Measurements from ENCODE around the gene SEPTIN3.
A peak's percentile ranks its signal among the peaks of the same experiment; 100 is the strongest.

SEPTIN3 gene, protein sequence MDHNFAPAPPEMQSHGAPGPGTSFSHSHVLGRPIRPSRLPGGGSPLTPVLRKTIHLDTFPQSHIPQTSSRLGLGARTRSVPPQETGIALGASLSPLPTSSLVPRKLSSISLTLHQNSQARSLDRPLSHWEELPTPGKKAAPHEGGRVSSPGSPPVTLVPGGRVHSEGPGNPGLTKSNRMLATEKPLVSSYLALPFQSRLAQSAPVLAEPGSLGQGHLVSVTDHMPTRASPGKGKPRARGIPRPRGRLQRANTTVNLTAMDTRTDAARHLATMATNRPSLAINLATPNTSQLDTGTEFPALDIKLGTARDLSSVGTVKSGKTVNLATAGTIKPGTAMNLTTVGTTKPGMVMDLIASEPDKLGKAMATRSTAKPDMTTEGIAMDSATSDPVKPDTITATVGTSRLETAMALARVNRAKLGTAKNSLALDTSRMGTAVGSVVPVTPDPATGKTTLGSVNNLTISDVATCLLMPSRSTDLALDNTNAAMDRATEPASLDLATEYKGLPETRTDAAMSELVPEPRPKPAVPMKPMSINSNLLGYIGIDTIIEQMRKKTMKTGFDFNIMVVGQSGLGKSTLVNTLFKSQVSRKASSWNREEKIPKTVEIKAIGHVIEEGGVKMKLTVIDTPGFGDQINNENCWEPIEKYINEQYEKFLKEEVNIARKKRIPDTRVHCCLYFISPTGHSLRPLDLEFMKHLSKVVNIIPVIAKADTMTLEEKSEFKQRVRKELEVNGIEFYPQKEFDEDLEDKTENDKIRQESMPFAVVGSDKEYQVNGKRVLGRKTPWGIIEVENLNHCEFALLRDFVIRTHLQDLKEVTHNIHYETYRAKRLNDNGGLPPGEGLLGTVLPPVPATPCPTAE

DNA sequence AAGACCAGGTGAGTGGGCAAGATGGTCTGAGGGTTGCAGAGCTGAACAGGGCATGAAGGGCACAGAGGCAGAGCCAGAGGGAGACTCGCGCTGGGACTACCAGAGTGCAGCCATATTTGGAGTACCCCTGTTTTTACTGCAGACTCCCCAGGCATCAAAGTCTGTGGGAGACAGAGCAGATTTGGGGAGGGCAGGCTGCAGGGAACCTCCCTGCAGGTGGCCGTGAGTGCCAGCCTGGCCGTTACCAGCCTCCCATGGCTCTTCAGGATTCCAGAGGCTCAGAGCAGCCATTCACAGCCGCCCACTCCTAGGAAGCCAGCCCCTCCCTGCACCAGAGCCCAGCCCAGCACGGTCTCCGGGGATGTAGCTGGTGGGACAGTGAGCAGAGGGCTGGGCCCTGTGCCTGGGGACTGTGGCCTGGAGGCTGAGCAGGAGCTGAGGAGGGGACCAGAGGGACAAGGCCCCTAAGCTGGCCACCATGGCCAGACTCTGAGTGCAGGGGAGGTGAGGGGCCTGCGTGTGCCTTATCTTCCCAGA lies at the start of gene SEPTIN3:
SEPTIN3 (plus strand) TSS at position 334 of the 537 bp plus-strand sequence. CDS start 2,050 bp downstream, outside the sequence.
- no peak within 1 kb of the TSS for H3K4me3 ChIP-seq (ENCODE audit: low read length)
- no peaks in the 10 kb centered on the region for H3K9me3 ChIP-seq (ENCODE audit: control insufficient read depth, insufficient read depth, low read length)
- no peak for DNase-seq (ENCODE audit: low read depth, low spot score)
- H3K27me3 ChIP-seq (ENCODE audit: control insufficient read depth, insufficient read depth, low read length) = no peaks in the 10 kb centered on the region
- no peaks in the 10 kb centered on the region for H3K36me3 ChIP-seq (ENCODE audit: control insufficient read depth, insufficient read depth, low read length)
- no CpG with 5 or more reads among the region's 8 CpGs for WGBS (ENCODE audit: insufficient coverage, insufficient read length)
- no peak within 1 kb of the TSS for H3K27ac ChIP-seq (ENCODE audit: low read length)
- H3K4me1 ChIP-seq (ENCODE audit: control insufficient read depth, insufficient read depth, low read length) = peaks cover 2% of the 10 kb centered on the region; the same call in 1 of the 2 replicates

DNA sequence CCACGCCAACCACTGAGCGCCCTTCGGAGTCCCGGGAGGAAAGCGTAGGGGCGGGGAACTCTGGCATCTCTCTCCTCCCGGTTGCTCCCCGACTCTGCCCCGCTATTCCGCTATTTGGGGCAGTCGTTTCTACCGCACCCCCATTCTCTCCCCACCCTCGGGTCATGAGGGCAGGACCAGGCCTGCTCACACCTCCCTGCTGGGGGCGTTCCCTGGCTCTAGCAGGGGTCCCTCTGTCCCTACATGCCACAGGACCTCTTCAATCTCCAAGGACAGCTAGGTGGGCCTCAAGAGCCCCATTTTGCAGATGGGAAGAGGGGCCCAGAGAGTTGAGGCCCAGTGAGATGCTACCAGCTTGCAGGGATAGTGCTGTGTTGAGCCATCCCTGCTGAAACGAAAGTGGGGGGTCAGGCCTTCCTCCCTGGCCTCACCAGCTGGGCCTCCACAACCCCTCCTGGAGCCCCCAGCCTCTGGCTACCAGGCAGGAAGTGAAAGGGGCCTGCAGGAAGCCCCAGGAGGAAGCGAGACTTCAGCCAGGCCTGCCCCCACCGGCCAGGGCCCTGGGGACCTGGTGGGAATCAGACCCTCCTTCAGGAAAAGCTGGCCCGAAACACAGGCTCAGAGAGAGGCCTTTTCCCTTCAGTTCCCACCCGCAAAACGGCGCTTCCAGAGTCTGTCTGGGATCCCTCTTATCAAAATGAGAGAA lies 48.8 kb upstream of the SEPTIN3 start:
- peak overlapping the region; percentile 26; the same call in 1 of the 2 replicates for H3K4me3 ChIP-seq (ENCODE audit: low read length)

DNA sequence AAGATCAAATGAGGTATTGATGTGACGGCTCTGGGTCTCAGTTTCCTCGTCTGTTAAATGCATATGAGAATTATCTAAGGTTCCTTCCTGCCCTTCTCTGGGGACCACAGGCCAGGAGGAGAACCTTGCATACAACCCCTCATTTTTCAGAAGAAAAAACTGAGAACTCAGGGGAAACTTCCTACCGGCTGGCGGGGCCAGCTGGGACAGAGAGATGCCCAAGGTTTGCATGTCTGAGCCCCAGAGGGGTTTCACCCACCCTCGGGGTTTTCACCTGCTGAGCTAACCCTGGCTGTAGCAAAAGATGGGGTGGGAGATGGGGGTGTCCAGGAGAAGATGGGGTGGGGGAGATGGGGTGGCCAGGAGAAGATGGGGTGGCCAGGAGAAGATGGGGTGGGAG lies 46.9 kb upstream of the SEPTIN3 start:
- H3K4me3 ChIP-seq (ENCODE audit: low read length) = no peak overlapping the region
- DNase-seq (ENCODE audit: low read depth, low spot score) = no peak
- H3K36me3 ChIP-seq (ENCODE audit: control insufficient read depth, insufficient read depth, low read length) = no peaks in the 10 kb centered on the region
- H3K4me1 ChIP-seq (ENCODE audit: control insufficient read depth, insufficient read depth, low read length) = peaks cover 8% of the 10 kb centered on the region; the same call in 1 of the 2 replicates
- peaks cover 19% of the 10 kb centered on the region for H3K27me3 ChIP-seq (ENCODE audit: control insufficient read depth, insufficient read depth, low read length)
- H3K27ac ChIP-seq (ENCODE audit: low read length) = no peak overlapping the region
- WGBS (ENCODE audit: insufficient coverage, insufficient read length) = no CpG with 5 or more reads among the region's 5 CpGs
- no peaks in the 10 kb centered on the region for H3K9me3 ChIP-seq (ENCODE audit: control insufficient read depth, insufficient read depth, low read length)

More for the DNA sequence above, 48.8 kb upstream of the SEPTIN3 start:
- no peaks in the 10 kb centered on the region for H3K36me3 ChIP-seq (ENCODE audit: control insufficient read depth, insufficient read depth, low read length)
- H3K9me3 ChIP-seq (ENCODE audit: control insufficient read depth, insufficient read depth, low read length) = no peaks in the 10 kb centered on the region
- WGBS (ENCODE audit: insufficient coverage, insufficient read length) = no CpG with 5 or more reads among the region's 21 CpGs
- no peak overlapping the region for H3K27ac ChIP-seq (ENCODE audit: low read length)
- DNase-seq (ENCODE audit: low read depth, low spot score) = no peak
- peaks cover 30% of the 10 kb centered on the region for H3K27me3 ChIP-seq (ENCODE audit: control insufficient read depth, insufficient read depth, low read length)
- peaks cover 3% of the 10 kb centered on the region; the same call in 1 of the 2 replicates for H3K4me1 ChIP-seq (ENCODE audit: control insufficient read depth, insufficient read depth, low read length)

DNA sequence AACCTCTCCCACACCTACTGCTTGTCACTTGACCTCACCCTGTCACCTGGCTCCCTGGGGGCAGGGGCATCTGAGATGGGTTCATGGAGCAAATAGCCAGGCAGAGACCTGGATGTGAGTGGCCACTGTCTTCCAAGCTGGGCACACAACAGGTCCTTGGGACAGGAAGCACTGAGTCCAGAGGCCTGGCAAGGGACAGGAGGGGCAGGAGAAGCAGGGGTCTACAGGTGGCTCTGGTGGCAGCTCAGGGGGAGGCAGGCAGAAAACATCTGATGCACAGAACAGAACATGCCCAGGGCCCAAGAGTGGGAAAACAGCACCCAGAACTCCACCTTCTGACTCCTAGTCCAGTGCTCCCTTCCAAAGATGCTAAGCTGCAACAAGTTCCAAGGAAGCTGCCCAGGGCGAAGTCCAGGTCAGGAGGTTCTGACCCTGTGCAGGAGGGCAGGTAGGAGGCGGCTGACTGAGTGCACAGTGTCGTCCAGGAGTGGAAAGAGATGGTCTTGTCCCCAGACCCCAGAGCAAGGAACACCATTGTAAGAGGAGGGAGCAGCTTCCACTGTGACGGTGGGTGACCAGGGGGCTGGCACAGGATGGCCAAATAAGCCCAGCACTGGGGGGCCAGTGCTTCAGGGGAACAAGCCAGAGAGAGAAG lies 46.2 kb upstream of the SEPTIN3 start:
- no peak overlapping the region for H3K27ac ChIP-seq (ENCODE audit: low read length)
- no peak overlapping the region for H3K4me3 ChIP-seq (ENCODE audit: low read length)
- no peaks in the 10 kb centered on the region for H3K36me3 ChIP-seq (ENCODE audit: control insufficient read depth, insufficient read depth, low read length)
- H3K27me3 ChIP-seq (ENCODE audit: control insufficient read depth, insufficient read depth, low read length) = peaks cover 17% of the 10 kb centered on the region; the same call in 1 of the 2 replicates
- WGBS (ENCODE audit: insufficient coverage, insufficient read length) = no CpG with 5 or more reads among the region's 4 CpGs
- H3K9me3 ChIP-seq (ENCODE audit: control insufficient read depth, insufficient read depth, low read length) = no peaks in the 10 kb centered on the region
- peaks cover 8% of the 10 kb centered on the region; the same call in 1 of the 2 replicates for H3K4me1 ChIP-seq (ENCODE audit: control insufficient read depth, insufficient read depth, low read length)
- DNase-seq (ENCODE audit: low read depth, low spot score) = no peak

DNA sequence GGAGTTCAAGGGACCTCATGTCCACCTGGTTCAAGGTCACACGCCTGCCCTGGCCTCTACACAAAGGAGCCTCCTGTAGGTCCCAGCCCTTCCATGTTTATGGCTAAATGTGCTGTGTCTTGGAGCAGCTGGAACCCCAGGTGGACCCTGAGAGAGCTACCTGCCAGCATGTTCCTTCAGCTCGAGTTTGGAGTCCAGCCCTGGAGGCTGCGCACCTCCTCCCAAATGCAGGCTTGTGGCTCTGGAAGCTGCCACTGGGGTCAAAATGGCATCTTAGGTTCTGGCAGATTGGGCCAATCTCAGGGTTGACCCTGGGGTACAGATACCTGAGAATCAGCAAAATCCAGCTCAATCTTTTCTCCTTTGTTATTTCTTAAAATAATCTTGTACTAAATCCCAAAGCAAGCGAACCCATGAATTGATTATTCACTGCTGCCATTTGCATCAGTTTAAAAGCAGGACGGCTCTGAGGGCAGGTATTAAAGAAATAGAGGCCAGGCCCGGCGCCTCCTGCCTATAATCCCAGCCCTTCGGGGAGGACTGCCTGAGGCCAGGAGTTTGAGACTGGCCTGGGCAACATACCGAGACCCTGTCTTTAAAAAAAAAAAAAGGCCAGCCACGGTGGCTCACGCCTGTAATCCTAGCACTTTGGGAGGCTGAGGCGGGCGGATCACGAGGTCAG lies 45.5 kb upstream of the SEPTIN3 start:
- no peaks in the 10 kb centered on the region for H3K36me3 ChIP-seq (ENCODE audit: control insufficient read depth, insufficient read depth, low read length)
- no peaks in the 10 kb centered on the region for H3K9me3 ChIP-seq (ENCODE audit: control insufficient read depth, insufficient read depth, low read length)
- H3K4me1 ChIP-seq (ENCODE audit: control insufficient read depth, insufficient read depth, low read length) = peaks cover 14% of the 10 kb centered on the region; the same call in 1 of the 2 replicates
- DNase-seq (ENCODE audit: low read depth, low spot score) = no peak
- no peak overlapping the region for H3K4me3 ChIP-seq (ENCODE audit: low read length)
- no peak overlapping the region for H3K27ac ChIP-seq (ENCODE audit: low read length)
- no CpG with 5 or more reads among the region's 14 CpGs for WGBS (ENCODE audit: insufficient coverage, insufficient read length)
- H3K27me3 ChIP-seq (ENCODE audit: control insufficient read depth, insufficient read depth, low read length) = peaks cover 17% of the 10 kb centered on the region; the same call in 1 of the 2 replicates

DNA sequence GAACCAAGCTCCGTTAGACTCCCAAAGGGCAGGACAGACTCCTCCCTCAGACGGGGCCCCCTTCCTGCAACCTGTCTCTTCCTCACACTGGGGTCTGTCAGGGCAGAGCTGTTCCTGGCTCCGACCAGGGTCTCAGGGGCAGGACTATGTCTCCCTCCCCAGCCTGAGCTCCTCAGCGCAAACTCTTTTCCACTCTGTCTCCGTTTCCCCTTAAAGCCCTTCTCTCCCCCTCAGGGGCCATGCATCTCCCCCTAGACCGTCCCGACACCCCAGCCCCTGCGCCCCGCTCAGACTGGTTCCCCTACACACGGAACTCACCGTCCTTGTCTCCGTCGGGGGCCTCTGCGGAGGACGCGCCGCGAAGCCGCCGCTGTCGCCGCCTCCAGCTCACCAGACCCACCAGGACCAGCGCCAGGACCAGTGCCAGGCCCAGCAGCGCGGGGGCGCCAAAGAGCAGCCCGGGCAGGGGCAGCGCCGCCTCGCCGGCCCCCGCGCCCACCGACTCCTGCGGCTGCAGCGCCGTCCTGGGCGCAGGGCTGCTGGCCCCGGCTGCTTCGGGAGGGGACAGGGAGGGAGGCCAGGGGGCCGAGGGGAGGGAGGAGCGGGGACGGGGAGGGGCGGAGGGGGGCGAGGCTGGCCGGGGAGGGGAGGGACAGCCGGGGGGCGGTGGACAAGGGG lies 43.3 kb upstream of the SEPTIN3 start:
- no peak for DNase-seq (ENCODE audit: low read depth, low spot score)
- Histone ChIP-seq H3K9me3 (ENCODE audit: control insufficient read depth, insufficient read depth, low read length) (no peaks in the 10 kb centered on the region), H3K4me3 (ENCODE audit: low read length) (peak overlapping the region; percentile 62; the same call in 1 of the 2 replicates), H3K27ac (ENCODE audit: low read length) (no peak overlapping the region), H3K36me3 (ENCODE audit: control insufficient read depth, insufficient read depth, low read length) (no peaks in the 10 kb centered on the region), H3K4me1 (ENCODE audit: control insufficient read depth, insufficient read depth, low read length) (peaks cover 12% of the 10 kb centered on the region; the same call in 1 of the 2 replicates), H3K27me3 (ENCODE audit: control insufficient read depth, insufficient read depth, low read length) (peaks cover 13% of the 10 kb centered on the region; the same call in 1 of the 2 replicates)
- no CpG with 5 or more reads among the region's 48 CpGs for WGBS (ENCODE audit: insufficient coverage, insufficient read length)

DNA sequence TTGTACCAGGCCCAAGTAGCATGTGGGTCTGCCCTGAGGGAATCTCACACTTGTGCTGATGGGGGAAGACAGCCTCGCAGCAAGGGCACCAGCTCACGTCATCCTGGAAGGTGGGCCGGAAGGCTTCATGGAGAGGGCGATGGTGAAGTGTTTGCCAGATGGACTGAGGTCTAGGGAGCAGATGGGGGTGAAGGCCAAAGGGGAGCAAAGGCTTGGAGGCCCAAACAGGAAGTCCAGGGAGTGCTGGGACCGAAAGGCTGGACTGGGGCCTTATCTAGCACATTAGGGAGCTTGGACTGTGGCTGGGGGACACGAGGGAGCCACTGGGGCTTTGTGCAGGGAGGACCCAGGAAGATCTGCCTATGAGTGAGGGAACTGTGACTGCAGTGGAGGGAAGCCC lies 41.4 kb upstream of the SEPTIN3 start:
- Histone ChIP-seq H3K27ac (ENCODE audit: low read length) (no peak overlapping the region), H3K9me3 (ENCODE audit: control insufficient read depth, insufficient read depth, low read length) (no peaks in the 10 kb centered on the region), H3K36me3 (ENCODE audit: control insufficient read depth, insufficient read depth, low read length) (no peaks in the 10 kb centered on the region), H3K4me3 (ENCODE audit: low read length) (no peak overlapping the region), H3K27me3 (ENCODE audit: control insufficient read depth, insufficient read depth, low read length) (peaks cover 13% of the 10 kb centered on the region; the same call in 1 of the 2 replicates), H3K4me1 (ENCODE audit: control insufficient read depth, insufficient read depth, low read length) (peaks cover 12% of the 10 kb centered on the region; the same call in 1 of the 2 replicates)
- no peak for DNase-seq (ENCODE audit: low read depth, low spot score)
- no CpG with 5 or more reads among the region's 6 CpGs for WGBS (ENCODE audit: insufficient coverage, insufficient read length)

DNA sequence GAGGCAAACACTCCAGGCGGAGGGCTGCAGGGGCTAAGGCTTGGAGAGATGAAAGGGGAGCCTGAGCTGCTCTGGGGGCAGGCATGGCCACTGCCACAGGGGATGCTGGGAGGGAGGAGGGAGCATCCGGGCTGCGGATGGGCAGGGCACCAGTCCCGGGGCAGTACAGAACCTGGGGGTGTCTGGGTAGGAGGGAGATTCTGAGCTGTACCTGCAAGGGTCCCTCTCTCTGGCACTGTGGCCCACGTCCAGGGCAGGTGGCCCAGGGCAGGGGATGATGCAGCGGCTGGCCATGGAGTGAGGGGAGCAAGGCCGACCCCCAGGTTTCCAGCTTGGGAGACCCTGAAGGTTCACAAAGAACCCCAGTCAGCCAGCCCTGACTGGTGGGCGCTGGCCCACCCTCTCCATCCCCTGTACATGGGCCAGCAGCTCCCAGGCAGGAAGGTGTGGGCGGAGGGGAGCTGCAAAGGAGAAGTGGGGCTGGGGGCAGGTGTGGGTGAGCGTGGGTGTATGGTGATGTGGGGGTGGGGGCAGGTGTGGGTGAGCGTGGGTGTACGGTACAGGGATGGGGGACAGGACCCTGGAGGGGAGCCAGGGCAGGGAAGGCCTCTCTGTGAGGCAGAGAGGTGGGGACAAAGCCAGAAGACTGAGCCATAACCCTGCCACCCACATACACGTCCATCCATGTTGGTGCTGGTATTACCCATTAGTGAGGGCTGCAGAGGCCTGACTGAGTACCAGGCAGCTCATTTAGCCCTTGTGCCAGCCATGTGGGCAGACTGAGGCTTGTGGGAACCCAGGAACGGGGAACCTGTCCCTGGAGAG lies 40.4 kb upstream of the SEPTIN3 start:
- H3K27ac ChIP-seq (ENCODE audit: low read length) = no peak overlapping the region
- no peak overlapping the region for H3K4me3 ChIP-seq (ENCODE audit: low read length)
- no peaks in the 10 kb centered on the region for H3K9me3 ChIP-seq (ENCODE audit: control insufficient read depth, insufficient read depth, low read length)
- peaks cover 10% of the 10 kb centered on the region; the same call in 1 of the 2 replicates for H3K27me3 ChIP-seq (ENCODE audit: control insufficient read depth, insufficient read depth, low read length)
- peaks cover 12% of the 10 kb centered on the region; the same call in 1 of the 2 replicates for H3K4me1 ChIP-seq (ENCODE audit: control insufficient read depth, insufficient read depth, low read length)
- no peaks in the 10 kb centered on the region for H3K36me3 ChIP-seq (ENCODE audit: control insufficient read depth, insufficient read depth, low read length)
- 100% methylated on average over 1 of the region's 14 CpGs for WGBS (ENCODE audit: insufficient coverage, insufficient read length)
- no peak for DNase-seq (ENCODE audit: low read depth, low spot score)

All from iPS DF 6.9 (cell line).